Activated T-cell treated with anti-CD3 and anti-CD28 coated beads, Interleukin-2, amount 50 U/mL, for 4 hours (primary cell): ENCODE measurements around the gene IGFBP7. TPM values are rescaled to one million over a fixed set of nuclear protein-coding genes. Genes with fewer than 3 reads are reported as not detected.
"Not testable (repeated sequence)": the region's sequence is repeated elsewhere in the genome, so short reads cannot be mapped to it uniquely, and the experiment has no call there.

Source experiments
- ATAC-seq, 2 donors: fragments of 200-7000 bp; cut with Tn5 transposase; one replicate each; pipeline ENCODE4 v1.10.0; 2021
- DNase-seq: peaks from one replicate; pipeline ENCODE4 v3.0.0-alpha.2; 2020
- H3K27me3 Mint-ChIP-seq: one replicate; pipeline ENCODE4 v1.8.0; 2021; ENCODE audit warnings: low read depth, mixed read lengths
- H3K36me3 Mint-ChIP-seq: one replicate; pipeline ENCODE4 v1.8.0; 2022; ENCODE audit warnings: mixed read lengths; ENCODE audit not compliant: insufficient read depth
- H3K4me1 Mint-ChIP-seq: one replicate; pipeline ENCODE4 v1.8.0; 2021; ENCODE audit warnings: low read depth, mixed read lengths
- H3K4me3 Mint-ChIP-seq: one replicate; pipeline ENCODE4 v1.8.0; 2021; ENCODE audit warnings: mild to moderate bottlenecking, moderate library complexity, mixed read lengths
- H3K9me3 Mint-ChIP-seq: one replicate; pipeline ENCODE4 v1.8.0; 2021; ENCODE audit warnings: mixed read lengths
- total RNA-seq, 3 donors: library from RNA; stranded (reverse); gene quantifications; one replicate each; pipeline ENCODE4 v1.2.1, GENCODE V29; 2021

Gene IGFBP7
- total RNA-seq, 3 donors from 2014 or later = 0.56 to 0.73 (median 0.63) TPM

- DNase-seq (no peak), ATAC-seq (no peak)
- Mint-ChIP-seq H3K27me3 (peaks cover 13% of the 10 kb centered on the region), H3K9me3 (no peaks in the 10 kb centered on the region), H3K4me3 (no peak overlapping the region), H3K4me1 (no peaks in the 10 kb centered on the region), H3K36me3 (no peaks in the 10 kb centered on the region)
Observed at GRCh38 chr4:57061395-57061794, 48.8 kb downstream of the IGFBP7 start.

- not testable (repeated sequence) for DNase-seq, H3K4me3 Mint-ChIP-seq, H3K4me1 Mint-ChIP-seq, H3K9me3 Mint-ChIP-seq, H3K36me3 Mint-ChIP-seq, ATAC-seq
- peaks cover 17% of the 10 kb centered on the region for H3K27me3 Mint-ChIP-seq
Observed at GRCh38 chr4:57060717-57061067, 49.5 kb downstream of the IGFBP7 start.

- H3K27me3 Mint-ChIP-seq = peaks cover 19% of the 10 kb centered on the region
- no peak for DNase-seq
- H3K4me1 Mint-ChIP-seq = no peaks in the 10 kb centered on the region
- H3K9me3 Mint-ChIP-seq = no peaks in the 10 kb centered on the region
- no peak for ATAC-seq
- no peaks in the 10 kb centered on the region for H3K36me3 Mint-ChIP-seq
- H3K4me3 Mint-ChIP-seq = no peak overlapping the region
Observed at GRCh38 chr4:57059890-57060716, 50.1 kb downstream of the IGFBP7 start.

GRCh38 chr4:57055886-57056285, 54.3 kb downstream of the IGFBP7 start:
- ATAC-seq (no peak), DNase-seq (no peak)
- H3K4me3 Mint-ChIP-seq = no peak overlapping the region
- no peaks in the 10 kb centered on the region for H3K9me3 Mint-ChIP-seq
- H3K36me3 Mint-ChIP-seq = no peaks in the 10 kb centered on the region
- no peaks in the 10 kb centered on the region for H3K4me1 Mint-ChIP-seq
- H3K27me3 Mint-ChIP-seq = peaks cover 30% of the 10 kb centered on the region

- no peaks in the 10 kb centered on the region for H3K9me3 Mint-ChIP-seq
- peaks cover 35% of the 10 kb centered on the region for H3K27me3 Mint-ChIP-seq
- H3K36me3 Mint-ChIP-seq = no peaks in the 10 kb centered on the region
- no peak overlapping the region for H3K4me3 Mint-ChIP-seq
- DNase-seq (no peak), ATAC-seq (no peak)
- no peaks in the 10 kb centered on the region for H3K4me1 Mint-ChIP-seq
Observed at GRCh38 chr4:57053508-57053907, 56.7 kb downstream of the IGFBP7 start.

GRCh38 chr4:57051524-57051923, 58.7 kb downstream of the IGFBP7 start:
- H3K4me3 Mint-ChIP-seq = no peak overlapping the region
- no peaks in the 10 kb centered on the region for H3K9me3 Mint-ChIP-seq
- ATAC-seq (no peak), DNase-seq (no peak)
- no peaks in the 10 kb centered on the region for H3K4me1 Mint-ChIP-seq
- peaks cover 34% of the 10 kb centered on the region for H3K27me3 Mint-ChIP-seq
- peaks cover 2% of the 10 kb centered on the region for H3K36me3 Mint-ChIP-seq

- H3K36me3 Mint-ChIP-seq = peaks cover 2% of the 10 kb centered on the region
- H3K27me3 Mint-ChIP-seq = peaks cover 30% of the 10 kb centered on the region
- no peak for ATAC-seq
- H3K9me3 Mint-ChIP-seq = no peaks in the 10 kb centered on the region
- H3K4me3 Mint-ChIP-seq = no peak overlapping the region
- no peaks in the 10 kb centered on the region for H3K4me1 Mint-ChIP-seq
- no peak for DNase-seq
Observed at GRCh38 chr4:57051095-57051494, 59.1 kb downstream of the IGFBP7 start.

- Mint-ChIP-seq H3K9me3 (no peaks in the 10 kb centered on the region), H3K36me3 (peaks cover 2% of the 10 kb centered on the region), H3K4me1 (no peaks in the 10 kb centered on the region), H3K4me3 (no peak overlapping the region), H3K27me3 (peaks cover 20% of the 10 kb centered on the region)
- ATAC-seq (no peak), DNase-seq (no peak)
Observed at GRCh38 chr4:57048590-57049304, 61.4 kb downstream of the IGFBP7 start.

- not testable (repeated sequence) for H3K4me3 Mint-ChIP-seq
Observed at GRCh38 chr4:57047046-57047445, 63.1 kb downstream of the IGFBP7 start.

GRCh38 chr4:57044996-57045395, 65.2 kb downstream of the IGFBP7 start:
- Mint-ChIP-seq H3K9me3 (no peaks in the 10 kb centered on the region), H3K27me3 (peaks cover 15% of the 10 kb centered on the region), H3K4me1 (no peaks in the 10 kb centered on the region), H3K36me3 (peaks cover 2% of the 10 kb centered on the region), H3K4me3 (no peak overlapping the region)
- no peak for DNase-seq
- no peak for ATAC-seq

More at GRCh38 chr4:57047046-57047445, 63.1 kb downstream of the IGFBP7 start:
- H3K9me3 Mint-ChIP-seq, H3K4me1 Mint-ChIP-seq, DNase-seq, ATAC-seq, H3K36me3 Mint-ChIP-seq: not testable (repeated sequence)
- H3K27me3 Mint-ChIP-seq = peaks cover 18% of the 10 kb centered on the region

GRCh38 chr4:57044279-57044678, 65.9 kb downstream of the IGFBP7 start:
- no peak overlapping the region for H3K4me3 Mint-ChIP-seq
- H3K36me3 Mint-ChIP-seq = peaks cover 2% of the 10 kb centered on the region
- peaks cover 19% of the 10 kb centered on the region for H3K27me3 Mint-ChIP-seq
- no peaks in the 10 kb centered on the region for H3K9me3 Mint-ChIP-seq
- DNase-seq (no peak), ATAC-seq (no peak)
- H3K4me1 Mint-ChIP-seq = no peaks in the 10 kb centered on the region

- H3K27me3 Mint-ChIP-seq = peaks cover 21% of the 10 kb centered on the region
- ATAC-seq (no peak), DNase-seq (no peak)
- H3K9me3 Mint-ChIP-seq = no peaks in the 10 kb centered on the region
- H3K4me1 Mint-ChIP-seq = no peaks in the 10 kb centered on the region
- H3K4me3 Mint-ChIP-seq = no peak overlapping the region
- peaks cover 2% of the 10 kb centered on the region for H3K36me3 Mint-ChIP-seq
Observed at GRCh38 chr4:57043347-57044251, 66.6 kb downstream of the IGFBP7 start.

- Mint-ChIP-seq H3K9me3 (no peaks in the 10 kb centered on the region), H3K4me3 (no peak overlapping the region), H3K27me3 (peaks cover 26% of the 10 kb centered on the region), H3K36me3 (peaks cover 2% of the 10 kb centered on the region), H3K4me1 (no peaks in the 10 kb centered on the region)
- no peak for ATAC-seq
- DNase-seq = no peak
Observed at GRCh38 chr4:57042711-57043169, 67.4 kb downstream of the IGFBP7 start.

GRCh38 chr4:57041020-57041419, 69.2 kb downstream of the IGFBP7 start:
- Mint-ChIP-seq H3K4me1 (no peaks in the 10 kb centered on the region), H3K36me3 (no peaks in the 10 kb centered on the region), H3K27me3 (peaks cover 21% of the 10 kb centered on the region), H3K9me3 (no peaks in the 10 kb centered on the region), H3K4me3 (no peak overlapping the region)
- ATAC-seq (no peak), DNase-seq (no peak)
